IMR-90 (cell line): ENCODE data around the gene LGALS3. TPM values are rescaled to one million over a fixed set of nuclear protein-coding genes. Genes with fewer than 3 reads are reported as not detected.

Experiments used
- ATAC-seq: fragments of 200-7000 bp; cut with Tn5 transposase; 2 replicates; pipeline ENCODE4 v1.9.1; 2020; ENCODE audit warnings: low read depth, mild to moderate bottlenecking, moderate library complexity
- BruUV-seq: library from RNA; stranded (reverse); fragments of 400-500 nt; replicated peaks from 2 replicates; lab custom pipeline; 2021; lab: Mats Ljungman, UMichigan
- CTCF ChIA-PET: fragments of 300-600 bp; formaldehyde crosslinking; extraction: SDS; loops from one replicate; lab custom pipeline; 2021; ENCODE audit warnings: antibody characterized with exemption; lab: Yijun Ruan, JAX
- POLR2A ChIA-PET: fragments of 300-600 bp; sonication (Branson Sonifier 250); formaldehyde crosslinking; loops from one replicate; lab custom pipeline; 2022; ENCODE audit warnings: antibody characterized with exemption; ENCODE audit not compliant: unreplicated experiment; lab: Charles Lee
- DNase-seq: peaks from one replicate; pipeline ENCODE4 v3.0.0; 2013
- H2AFZ ChIP-seq: replicated peaks from 2 replicates; pipeline ENCODE3; 2013; ENCODE audit warnings: low read length, mild to moderate bottlenecking; ENCODE audit not compliant: poor library complexity
- H2AK5ac ChIP-seq: 2 replicates; pipeline ENCODE4 v1.6.1; 2013; ENCODE audit warnings: low read depth, low read length, inconsistent platforms
- H2AK9ac ChIP-seq: replicated peaks from 2 replicates; pipeline ENCODE3; 2013; ENCODE audit warnings: mild to moderate bottlenecking, low read depth, low read length, moderate library complexity; ENCODE audit not compliant: poor library complexity
- H2BK120ac ChIP-seq: 2 replicates; pipeline ENCODE4 v1.6.1; 2013; ENCODE audit warnings: low read depth, low read length, inconsistent platforms
- H2BK15ac ChIP-seq: 3 replicates; pipeline ENCODE4 v1.6.1; 2013; ENCODE audit warnings: low read depth, low read length, inconsistent platforms
- H2BK20ac ChIP-seq: 2 replicates; pipeline ENCODE4 v1.6.1; 2013; ENCODE audit warnings: low read depth, mild to moderate bottlenecking, inconsistent platforms, low read length, moderate library complexity
- H2BK5ac ChIP-seq: 2 replicates; pipeline ENCODE4 v1.6.1; 2013; ENCODE audit warnings: mild to moderate bottlenecking, low read depth, low read length, inconsistent platforms; ENCODE audit not compliant: poor library complexity, severe bottlenecking
- H3K14ac ChIP-seq: replicated peaks from 2 replicates; pipeline ENCODE4 v1.6.1; 2013; ENCODE audit warnings: low read depth, low read length, inconsistent platforms
- H3K18ac ChIP-seq: 2 replicates; pipeline ENCODE4 v1.6.1; 2013; ENCODE audit warnings: low read depth, low read length, control low read depth
- H3K23ac ChIP-seq: 2 replicates; pipeline ENCODE4 v1.6.1; 2013; ENCODE audit warnings: low read depth, low read length, inconsistent platforms
- H3K27ac ChIP-seq: 2 replicates; pipeline ENCODE4 v1.5.1; 2013; ENCODE audit warnings: mild to moderate bottlenecking, control low read depth, low read length; ENCODE audit not compliant: insufficient read depth
- H3K27me3 ChIP-seq: 2 replicates; pipeline ENCODE4 v1.6.1; 2013; ENCODE audit warnings: low read length; ENCODE audit not compliant: control insufficient read depth, insufficient read depth
- H3K36me3 ChIP-seq: 2 replicates; pipeline ENCODE4 v1.6.1; 2013; ENCODE audit warnings: low read length, mixed read lengths; ENCODE audit not compliant: control insufficient read depth, insufficient read depth
- H3K4ac ChIP-seq: 2 replicates; pipeline ENCODE4 v1.6.1; 2013; ENCODE audit warnings: low read depth, low read length, inconsistent platforms
- H3K4me1 ChIP-seq: 2 replicates; pipeline ENCODE4 v1.6.1; 2013; ENCODE audit warnings: low read length, mixed read lengths; ENCODE audit not compliant: control insufficient read depth, insufficient read depth
- H3K4me2 ChIP-seq: 2 replicates; pipeline ENCODE4 v1.6.1; 2013; ENCODE audit warnings: low read depth, mild to moderate bottlenecking, control low read depth, low read length, moderate library complexity
- H3K4me3 ChIP-seq: 2 replicates; pipeline ENCODE4 v1.5.1; 2013; ENCODE audit warnings: low read depth, mild to moderate bottlenecking, control low read depth, low read length, moderate library complexity; ENCODE audit not compliant: insufficient read depth
- H3K56ac ChIP-seq: 2 replicates; pipeline ENCODE4 v1.6.1; 2013; ENCODE audit warnings: low read length, inconsistent platforms; ENCODE audit not compliant: insufficient read depth; ENCODE audit errors: extremely low read depth
- H3K79me1 ChIP-seq, 2 experiments: 2 replicates each; pipeline ENCODE4 v1.6.1; 2013; ENCODE audit warnings: low read length in 2 of 2, inconsistent platforms in 1 of 2, low read depth in 1 of 2
- H3K9ac ChIP-seq: 2 replicates; pipeline ENCODE4 v1.6.1; 2013; ENCODE audit warnings: low read depth, low read length, control low read depth
- H3K9me1 ChIP-seq: 2 replicates; pipeline ENCODE4 v1.6.1; 2013; ENCODE audit warnings: low read length, inconsistent platforms; ENCODE audit not compliant: insufficient read depth
- H3K9me3 ChIP-seq: 2 replicates; pipeline ENCODE4 v1.6.1; 2013; ENCODE audit warnings: low read length; ENCODE audit not compliant: control insufficient read depth, insufficient read depth
- H4K20me1 ChIP-seq: 2 replicates; pipeline ENCODE4 v1.6.1; 2013; ENCODE audit warnings: low read length, inconsistent platforms; ENCODE audit not compliant: insufficient read depth
- H4K5ac ChIP-seq: 2 replicates; pipeline ENCODE4 v1.6.1; 2013; ENCODE audit warnings: mild to moderate bottlenecking, low read depth, low read length, control low read depth
- H4K8ac ChIP-seq, 2 experiments: 2 replicates each; pipeline ENCODE4 v1.6.1; 2013; ENCODE audit warnings: low read depth in 2 of 2, low read length in 2 of 2, control low read depth in 1 of 2, inconsistent platforms in 1 of 2
- H4K91ac ChIP-seq: 2 replicates; pipeline ENCODE4 v1.6.1; 2013; ENCODE audit warnings: low read depth, low read length, inconsistent platforms; ENCODE audit not compliant: insufficient read depth
- CEBPB ChIP-seq: IDR thresholded peaks from 2 replicates; pipeline ENCODE4 v1.6.1; 2012; ENCODE audit warnings: low read depth, low read length, improper control_type of control experiment
- CHD1 ChIP-seq: IDR thresholded peaks from 2 replicates; pipeline ENCODE4 v1.6.1; 2012; ENCODE audit warnings: low read depth, low read length, improper control_type of control experiment
- CTCF ChIP-seq: conservative IDR thresholded peaks from 2 replicates; pipeline ENCODE4 v1.5.1; 2012; ENCODE audit warnings: mild to moderate bottlenecking, low read depth, low read length, improper control_type of control experiment
- NFE2L2 ChIP-seq: fragments of 150-350 bp; IDR thresholded peaks from 2 replicates; pipeline ENCODE4 v1.6.1; 2016; ENCODE audit warnings: low read depth, mild to moderate bottlenecking, low read length
- POLR2A ChIP-seq: IDR thresholded peaks from 2 replicates; pipeline ENCODE4 v1.6.1; 2012; ENCODE audit warnings: mild to moderate bottlenecking, low read depth, low read length
- RAD21 ChIP-seq: IDR thresholded peaks from 2 replicates; pipeline ENCODE4 v1.6.1; 2012; ENCODE audit warnings: low read length, improper control_type of control experiment
- RFX5 ChIP-seq: IDR thresholded peaks from 2 replicates; pipeline ENCODE4 v1.8.0; 2012; ENCODE audit warnings: low read depth, mild to moderate bottlenecking, low read length, moderate library complexity
- SMC3 ChIP-seq: fragments of 150-350 bp; IDR thresholded peaks from 2 replicates; pipeline ENCODE4 v1.6.1; 2016; ENCODE audit warnings: low read depth, mild to moderate bottlenecking, antibody characterized with exemption, low read length, moderate library complexity
- WGBS, 2 experiments: methylation state at CpG; one replicate each; pipeline versions ENCODE4 v1.1.5 to v1.1.7; 2013; ENCODE audit warnings: missing lambda C conversion rate in 2 of 2; ENCODE audit not compliant: insufficient read length in 1 of 2; ENCODE audit errors: extremely low coverage in 2 of 2; 5-methylcytosine and 5-hydroxymethylcytosine counted together
- dilution Hi-C: fragments of 300-500 bp; cut with HindIII; formaldehyde crosslinking; loops from one replicate; pipeline ENCODE4 v1.14.3; 2018; ENCODE audit warnings: low sequenced_read_pairs; ENCODE audit not compliant: unreplicated experiment
- in situ Hi-C: fragments of 300-500 bp; cut with MboI; formaldehyde crosslinking; loops from 3 replicates; pipeline ENCODE4 v1.14.3; 2019; ENCODE audit warnings: low sequenced_read_pairs, inconsistent platforms, mixed read lengths
- intact Hi-C: fragments of 100-400 bp; cut with micrococcal nuclease; formaldehyde crosslinking; loops from 2 replicates; pipeline ENCODE4 v1.10.0; 2022
- polyA plus RNA-seq, 3 experiments: library from polyadenylated mRNA; depleted of rRNA; stranded (reverse); fragments of >200 nt; gene quantifications; 2 replicates each; pipeline ENCODE4 v1.2.3, GENCODE V29; 2012; ENCODE audit warnings: low replicate concordance in 1 of 3
- total RNA-seq: library from RNA; depleted of rRNA; stranded (reverse); fragments of >200 nt; gene quantifications from 2 replicates; pipeline ENCODE4 v1.2.3, GENCODE V29; 2012
- TF ChIP-seq, protein P1 (sequence below): fragments of 150-350 bp; IDR thresholded peaks from 2 replicates; pipeline ENCODE4 v1.6.1; 2017; ENCODE audit warnings: mild to moderate bottlenecking, antibody characterized with exemption, low read length, low read depth

LGALS3 gene
- total and polyA plus RNA-seq, 2 of the 4 experiments (the other 2 are of a cell fraction) = 84.4 to 171 TPM

GRCh38 chr14:55109836-55110235 lies 19.2 kb upstream of the LGALS3 start (continued):
- TF ChIP-seq CTCF = no peak

DNA sequence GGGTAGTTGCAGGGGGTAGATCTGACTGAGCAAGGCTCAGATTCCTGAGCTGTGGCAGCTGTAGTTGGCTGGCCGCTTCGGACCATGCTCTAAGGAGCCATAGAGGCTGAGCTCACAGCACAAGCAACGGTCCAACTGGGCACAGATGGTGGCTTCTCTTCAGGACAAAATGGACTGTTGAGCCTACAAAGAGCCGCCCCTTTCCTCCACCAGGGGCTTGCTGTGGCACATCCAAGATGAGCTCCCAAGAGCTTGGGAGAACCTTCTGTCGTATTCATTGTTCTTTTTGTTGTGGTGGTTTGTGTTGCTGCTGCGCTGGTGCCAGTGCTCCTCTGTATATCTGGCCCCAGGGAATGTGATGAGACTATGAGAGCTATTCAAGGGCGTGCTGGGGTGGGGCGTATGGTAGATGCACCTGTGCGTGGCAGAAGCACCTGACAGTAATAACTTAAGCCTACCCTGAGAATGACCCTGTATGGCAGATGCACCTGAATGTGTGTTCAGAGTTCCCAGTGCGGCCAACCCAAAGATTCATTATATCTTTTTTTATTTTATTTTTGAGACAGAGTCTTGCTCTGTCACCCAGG lies 17.8 kb upstream of the LGALS3 start:
- no peak for TF ChIP-seq RFX5
- TF ChIP-seq, protein P1, sequence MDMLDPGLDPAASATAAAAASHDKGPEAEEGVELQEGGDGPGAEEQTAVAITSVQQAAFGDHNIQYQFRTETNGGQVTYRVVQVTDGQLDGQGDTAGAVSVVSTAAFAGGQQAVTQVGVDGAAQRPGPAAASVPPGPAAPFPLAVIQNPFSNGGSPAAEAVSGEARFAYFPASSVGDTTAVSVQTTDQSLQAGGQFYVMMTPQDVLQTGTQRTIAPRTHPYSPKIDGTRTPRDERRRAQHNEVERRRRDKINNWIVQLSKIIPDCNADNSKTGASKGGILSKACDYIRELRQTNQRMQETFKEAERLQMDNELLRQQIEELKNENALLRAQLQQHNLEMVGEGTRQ = no peak
- no peak for TF ChIP-seq POLR2A
- no peak for TF ChIP-seq NFE2L2
- no peak for TF ChIP-seq SMC3
- no peak for TF ChIP-seq CEBPB
- no peak for TF ChIP-seq CHD1
- TF ChIP-seq RAD21 = no peak
- Histone ChIP-seq H3K56ac (no peak overlapping the region), H2BK15ac (no peak overlapping the region), H3K79me1 (peaks cover 0 to 8% of the 10 kb centered on the region in 2 experiments; a peak in 1 of 4 replicates), H3K4me1 (peaks cover 13% of the 10 kb centered on the region), H2AK9ac (peak overlapping the region; percentile 5), H3K4ac (no peak overlapping the region), H2BK120ac (no peak overlapping the region), H3K27me3 (no peaks in the 10 kb centered on the region), H3K36me3 (no peaks in the 10 kb centered on the region), H3K4me3 (no peak overlapping the region), H3K9me1 (peaks cover 4% of the 10 kb centered on the region; the same call in 1 of the 2 replicates), H3K18ac (no peak overlapping the region), H3K27ac (no peak overlapping the region), H4K91ac (no peak overlapping the region), H3K23ac (no peak overlapping the region), H2AK5ac (no peak overlapping the region), H2BK20ac (no peak overlapping the region), H3K14ac (no peak overlapping the region), H4K5ac (no peak overlapping the region), H3K9me3 (no peaks in the 10 kb centered on the region), H4K8ac (no peak overlapping the region), H4K20me1 (0 out of 2 replicates have a peak, but pooled peaks cover 3% of the 10 kb centered on the region), H2BK5ac (no peak overlapping the region), H3K9ac (no peak overlapping the region), H2AFZ (peak overlapping the region; percentile 1), H3K4me2 (no peak overlapping the region)
- in situ Hi-C loops (no loop called here), intact Hi-C loops (no loop called here), dilution Hi-C loops (no loop called here)
- no peak for DNase-seq
- ChIA-PET CTCF (no interaction called here), POLR2A (no interaction called here)
- no TSS peak for BruUV-seq
- ATAC-seq = no peak
- WGBS, 2 experiments = 100% methylated on average over 2 of the region's 10 CpGs; no CpG with 5 or more reads in 1 of the 2 experiments
